WTC11 (cell line): ENCODE results near the gene ARHGAP26. TPM values are rescaled to one million over a fixed set of nuclear protein-coding genes. Genes with fewer than 3 reads are reported as not detected.
A peak's percentile ranks its signal among the peaks of the same experiment; 100 is the strongest.

Experiments
- ATAC-seq: fragments of 200-7000 bp; cut with Tn5 transposase; 2 replicates; pipeline ENCODE4 v1.10.0; 2021; ENCODE audit warnings: mild to moderate bottlenecking, moderate library complexity
- CTCF ChIA-PET: fragments of 300-600 bp; sonication (Branson Sonifier 250); formaldehyde crosslinking; loops from one replicate; lab custom pipeline; 2021; ENCODE audit warnings: antibody characterized with exemption; lab: Charles Lee
- POLR2A ChIA-PET: fragments of 350-600 bp; sonication (Branson Sonifier 250); formaldehyde crosslinking; loops from one replicate; lab custom pipeline; 2021; ENCODE audit warnings: antibody characterized with exemption; lab: Charles Lee
- DNase-seq: peaks from one replicate; pipeline ENCODE4 v3.0.0; 2021; ENCODE audit warnings: low spot score
- H3K27ac Mint-ChIP-seq: 2 replicates; pipeline ENCODE4 v1.8.0; 2021; ENCODE audit warnings: mixed read lengths
- H3K27me3 Mint-ChIP-seq: 2 replicates; pipeline ENCODE4 v1.8.0; 2021; ENCODE audit warnings: low read depth, mild to moderate bottlenecking, moderate library complexity, mixed read lengths
- H3K36me3 Mint-ChIP-seq: 2 replicates; pipeline ENCODE4 v1.8.0; 2021; ENCODE audit warnings: mixed read lengths
- H3K4me1 Mint-ChIP-seq: 2 replicates; pipeline ENCODE4 v1.8.0; 2022; ENCODE audit warnings: mixed read lengths
- H3K4me3 Mint-ChIP-seq: 2 replicates; pipeline ENCODE4 v1.8.0; 2021; ENCODE audit warnings: mild to moderate bottlenecking, moderate library complexity, mixed read lengths
- H3K9me3 Mint-ChIP-seq: 2 replicates; pipeline ENCODE4 v1.8.0; 2021; ENCODE audit warnings: mixed read lengths
- ATF2 ChIP-seq: sonication (generic); formaldehyde crosslinking; IDR thresholded peaks from 2 replicates; pipeline ENCODE4 v1.8.1; 2022; ENCODE audit warnings: low read depth, missing genetic modification reagents, borderline replicate concordance
- CREB1 ChIP-seq: sonication (generic); formaldehyde crosslinking; IDR thresholded peaks from 2 replicates; pipeline ENCODE4 v1.8.0; 2023; ENCODE audit warnings: mild to moderate bottlenecking, missing genetic modification reagents
- ELF4 ChIP-seq: sonication (generic); formaldehyde crosslinking; IDR thresholded peaks from 2 replicates; pipeline ENCODE4 v1.8.1; 2022; ENCODE audit warnings: low read depth, mild to moderate bottlenecking, moderate library complexity, missing genetic modification reagents
- HMGXB4 ChIP-seq: sonication (generic); formaldehyde crosslinking; IDR thresholded peaks from 2 replicates; pipeline ENCODE4 v1.8.1; 2023; ENCODE audit warnings: mild to moderate bottlenecking, moderate library complexity, missing genetic modification reagents
- IRF2 ChIP-seq: sonication (generic); formaldehyde crosslinking; IDR thresholded peaks from 2 replicates; pipeline ENCODE4 v1.8.0; 2022; ENCODE audit warnings: low read depth, missing genetic modification reagents, borderline replicate concordance
- NFATC4 ChIP-seq: fragments of 250-450 bp; sonication (Bioruptor Pico); IDR thresholded peaks from 2 replicates; pipeline ENCODE4 v1.9.0; 2021; ENCODE audit warnings: mild to moderate bottlenecking
- NFYB ChIP-seq: sonication (generic); formaldehyde crosslinking; conservative IDR thresholded peaks from 2 replicates; pipeline ENCODE4 v1.8.0; 2022; ENCODE audit warnings: low read depth, missing genetic modification reagents
- NR3C1 ChIP-seq: sonication (generic); formaldehyde crosslinking; conservative IDR thresholded peaks from 2 replicates; pipeline ENCODE4 v1.8.1; 2023; ENCODE audit warnings: low read depth, mild to moderate bottlenecking, missing genetic modification reagents
- RELA ChIP-seq: sonication (generic); formaldehyde crosslinking; IDR thresholded peaks from 2 replicates; pipeline ENCODE4 v1.8.1; 2022; ENCODE audit warnings: missing genetic modification reagents, mild to moderate bottlenecking, borderline replicate concordance
- SMAD3 ChIP-seq: sonication (generic); formaldehyde crosslinking; IDR thresholded peaks from 2 replicates; pipeline ENCODE4 v1.8.0; 2022; ENCODE audit warnings: missing genetic modification reagents, mild to moderate bottlenecking, borderline replicate concordance
- TEAD1 ChIP-seq: sonication (generic); formaldehyde crosslinking; IDR thresholded peaks from 2 replicates; pipeline ENCODE4 v1.8.0; 2022; ENCODE audit warnings: mild to moderate bottlenecking, missing genetic modification reagents
- ZNF121 ChIP-seq: sonication (generic); formaldehyde crosslinking; IDR thresholded peaks from 2 replicates; pipeline ENCODE4 v1.8.0; 2023; ENCODE audit warnings: missing genetic modification reagents
- ZNF138 ChIP-seq: sonication (generic); formaldehyde crosslinking; conservative IDR thresholded peaks from 2 replicates; pipeline ENCODE4 v1.8.1; 2022; ENCODE audit warnings: mild to moderate bottlenecking, moderate library complexity, missing genetic modification reagents
- ZNF219 ChIP-seq: sonication (generic); formaldehyde crosslinking; IDR thresholded peaks from 2 replicates; pipeline ENCODE4 v1.8.0; 2023; ENCODE audit warnings: missing genetic modification reagents, mild to moderate bottlenecking, borderline replicate concordance
- ZNF263 ChIP-seq: sonication (generic); formaldehyde crosslinking; IDR thresholded peaks from 2 replicates; pipeline ENCODE4 v1.8.1; 2022; ENCODE audit warnings: low read depth, mild to moderate bottlenecking, moderate library complexity, missing genetic modification reagents
- total RNA-seq: library from RNA; stranded (reverse); gene quantifications from 3 replicates; pipeline ENCODE4 v1.2.3, GENCODE V29; 2021
- TF ChIP-seq, protein P1 (sequence below): fragments of 250-450 bp; sonication (Bioruptor Pico); IDR thresholded peaks from 2 replicates; pipeline ENCODE4 v1.9.0; 2021; ENCODE audit warnings: mild to moderate bottlenecking
- TF ChIP-seq, protein P2 (sequence below): sonication (generic); formaldehyde crosslinking; IDR thresholded peaks from 2 replicates; pipeline ENCODE4 v1.8.0; 2023; ENCODE audit warnings: missing genetic modification reagents, mild to moderate bottlenecking, borderline replicate concordance
- TF ChIP-seq, protein P3 (sequence below): fragments of 200-600 bp; IDR thresholded peaks from 2 replicates; pipeline ENCODE4 v1.8.0; 2022; ENCODE audit warnings: antibody characterized with exemption

ARHGAP26 gene
- total RNA-seq, 1 experiment from 2014 or later = 22.3 TPM

DNA sequence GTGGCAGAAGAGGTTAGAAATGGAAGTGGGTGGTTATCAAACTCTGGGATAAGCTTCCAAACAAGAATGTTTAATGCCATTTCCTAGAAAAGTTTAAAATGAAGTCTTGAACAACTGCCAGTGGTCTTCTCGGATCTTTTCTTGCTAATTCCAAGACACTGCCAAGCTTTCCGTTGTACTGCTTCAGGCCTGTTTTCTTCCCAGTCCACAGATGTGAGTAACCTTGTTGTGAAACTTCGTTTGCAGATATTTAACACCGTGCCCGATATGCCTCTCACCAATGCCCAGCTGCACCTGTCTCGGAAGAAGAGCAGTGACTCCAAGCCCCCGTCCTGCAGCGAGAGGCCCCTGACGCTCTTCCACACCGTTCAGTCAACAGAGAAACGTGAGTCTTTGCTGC, 363.5 kb downstream of the ARHGAP26 start:
- no peak for TF ChIP-seq NFYB (CRISPR knock-in tag)
- no peak for TF ChIP-seq CREB1 (CRISPR knock-in tag)
- TF ChIP-seq ATF2 (CRISPR knock-in tag) = no peak
- TF ChIP-seq ELF4 (CRISPR knock-in tag) = no peak
- no peak for TF ChIP-seq ZNF121 (CRISPR knock-in tag)
- no peak for TF ChIP-seq NR3C1 (CRISPR knock-in tag)
- TF ChIP-seq RELA = no peak
- TF ChIP-seq, protein P1, sequence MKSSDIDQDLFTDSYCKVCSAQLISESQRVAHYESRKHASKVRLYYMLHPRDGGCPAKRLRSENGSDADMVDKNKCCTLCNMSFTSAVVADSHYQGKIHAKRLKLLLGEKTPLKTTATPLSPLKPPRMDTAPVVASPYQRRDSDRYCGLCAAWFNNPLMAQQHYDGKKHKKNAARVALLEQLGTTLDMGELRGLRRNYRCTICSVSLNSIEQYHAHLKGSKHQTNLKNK (CRISPR knock-in tag) = no peak
- TF ChIP-seq SMAD3 = no peak
- TF ChIP-seq ZNF138 (CRISPR knock-in tag) = no peak
- no peak for TF ChIP-seq NFATC4
- TF ChIP-seq ZNF219 (CRISPR knock-in tag) = no peak
- TF ChIP-seq, protein P2, sequence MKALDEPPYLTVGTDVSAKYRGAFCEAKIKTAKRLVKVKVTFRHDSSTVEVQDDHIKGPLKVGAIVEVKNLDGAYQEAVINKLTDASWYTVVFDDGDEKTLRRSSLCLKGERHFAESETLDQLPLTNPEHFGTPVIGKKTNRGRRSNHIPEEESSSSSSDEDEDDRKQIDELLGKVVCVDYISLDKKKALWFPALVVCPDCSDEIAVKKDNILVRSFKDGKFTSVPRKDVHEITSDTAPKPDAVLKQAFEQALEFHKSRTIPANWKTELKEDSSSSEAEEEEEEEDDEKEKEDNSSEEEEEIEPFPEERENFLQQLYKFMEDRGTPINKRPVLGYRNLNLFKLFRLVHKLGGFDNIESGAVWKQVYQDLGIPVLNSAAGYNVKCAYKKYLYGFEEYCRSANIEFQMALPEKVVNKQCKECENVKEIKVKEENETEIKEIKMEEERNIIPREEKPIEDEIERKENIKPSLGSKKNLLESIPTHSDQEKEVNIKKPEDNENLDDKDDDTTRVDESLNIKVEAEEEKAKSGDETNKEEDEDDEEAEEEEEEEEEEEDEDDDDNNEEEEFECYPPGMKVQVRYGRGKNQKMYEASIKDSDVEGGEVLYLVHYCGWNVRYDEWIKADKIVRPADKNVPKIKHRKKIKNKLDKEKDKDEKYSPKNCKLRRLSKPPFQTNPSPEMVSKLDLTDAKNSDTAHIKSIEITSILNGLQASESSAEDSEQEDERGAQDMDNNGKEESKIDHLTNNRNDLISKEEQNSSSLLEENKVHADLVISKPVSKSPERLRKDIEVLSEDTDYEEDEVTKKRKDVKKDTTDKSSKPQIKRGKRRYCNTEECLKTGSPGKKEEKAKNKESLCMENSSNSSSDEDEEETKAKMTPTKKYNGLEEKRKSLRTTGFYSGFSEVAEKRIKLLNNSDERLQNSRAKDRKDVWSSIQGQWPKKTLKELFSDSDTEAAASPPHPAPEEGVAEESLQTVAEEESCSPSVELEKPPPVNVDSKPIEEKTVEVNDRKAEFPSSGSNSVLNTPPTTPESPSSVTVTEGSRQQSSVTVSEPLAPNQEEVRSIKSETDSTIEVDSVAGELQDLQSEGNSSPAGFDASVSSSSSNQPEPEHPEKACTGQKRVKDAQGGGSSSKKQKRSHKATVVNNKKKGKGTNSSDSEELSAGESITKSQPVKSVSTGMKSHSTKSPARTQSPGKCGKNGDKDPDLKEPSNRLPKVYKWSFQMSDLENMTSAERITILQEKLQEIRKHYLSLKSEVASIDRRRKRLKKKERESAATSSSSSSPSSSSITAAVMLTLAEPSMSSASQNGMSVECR (CRISPR knock-in tag) = no peak
- TF ChIP-seq, protein P3, sequence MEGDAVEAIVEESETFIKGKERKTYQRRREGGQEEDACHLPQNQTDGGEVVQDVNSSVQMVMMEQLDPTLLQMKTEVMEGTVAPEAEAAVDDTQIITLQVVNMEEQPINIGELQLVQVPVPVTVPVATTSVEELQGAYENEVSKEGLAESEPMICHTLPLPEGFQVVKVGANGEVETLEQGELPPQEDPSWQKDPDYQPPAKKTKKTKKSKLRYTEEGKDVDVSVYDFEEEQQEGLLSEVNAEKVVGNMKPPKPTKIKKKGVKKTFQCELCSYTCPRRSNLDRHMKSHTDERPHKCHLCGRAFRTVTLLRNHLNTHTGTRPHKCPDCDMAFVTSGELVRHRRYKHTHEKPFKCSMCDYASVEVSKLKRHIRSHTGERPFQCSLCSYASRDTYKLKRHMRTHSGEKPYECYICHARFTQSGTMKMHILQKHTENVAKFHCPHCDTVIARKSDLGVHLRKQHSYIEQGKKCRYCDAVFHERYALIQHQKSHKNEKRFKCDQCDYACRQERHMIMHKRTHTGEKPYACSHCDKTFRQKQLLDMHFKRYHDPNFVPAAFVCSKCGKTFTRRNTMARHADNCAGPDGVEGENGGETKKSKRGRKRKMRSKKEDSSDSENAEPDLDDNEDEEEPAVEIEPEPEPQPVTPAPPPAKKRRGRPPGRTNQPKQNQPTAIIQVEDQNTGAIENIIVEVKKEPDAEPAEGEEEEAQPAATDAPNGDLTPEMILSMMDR = no peak
- no peak for TF ChIP-seq HMGXB4 (CRISPR knock-in tag)
- Mint-ChIP-seq H3K36me3 (no peaks in the 10 kb centered on the region), H3K27me3 (no peaks in the 10 kb centered on the region), H3K27ac (peak overlapping the region; percentile 42; the same call in 1 of the 2 replicates), H3K4me3 (no peak overlapping the region), H3K4me1 (no peaks in the 10 kb centered on the region; the same call in 1 of the 2 replicates), H3K9me3 (no peaks in the 10 kb centered on the region)
- DNase-seq (no peak), ATAC-seq (no peak)
- POLR2A ChIA-PET = no interaction called here
- CTCF ChIA-PET = no interaction called here

DNA sequence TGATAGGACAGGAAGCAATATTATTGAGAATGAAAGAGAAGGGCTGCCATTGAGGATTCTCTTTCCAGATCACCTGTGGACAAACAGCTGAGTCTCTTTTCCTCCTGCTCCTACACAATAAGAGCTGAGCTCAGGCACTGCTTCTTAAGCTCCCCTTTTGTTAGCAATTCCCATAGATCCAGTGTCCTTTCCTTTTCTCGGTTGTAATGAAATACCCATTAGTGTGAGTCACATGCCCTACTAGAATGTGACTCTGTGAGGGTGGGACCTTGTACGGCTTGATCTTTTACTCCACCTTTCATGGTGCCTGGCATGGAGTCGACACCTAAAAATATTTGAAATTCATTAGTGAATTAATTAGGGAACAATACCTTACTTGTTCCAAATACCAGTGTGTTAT, 364.1 kb downstream of the ARHGAP26 start:
- no peaks in the 10 kb centered on the region; the same call in 1 of the 2 replicates for H3K4me1 Mint-ChIP-seq
- no peak for ATAC-seq
- H3K4me3 Mint-ChIP-seq = no peak overlapping the region
- no peaks in the 10 kb centered on the region for H3K9me3 Mint-ChIP-seq
- CTCF ChIA-PET = no interaction called here
- no peak for DNase-seq
- H3K36me3 Mint-ChIP-seq = no peaks in the 10 kb centered on the region
- H3K27me3 Mint-ChIP-seq = no peaks in the 10 kb centered on the region
- no peak for TF ChIP-seq ZNF263 (CRISPR knock-in tag)
- TF ChIP-seq IRF2 (CRISPR knock-in tag) = no peak
- TF ChIP-seq TEAD1 (CRISPR knock-in tag) = no peak
- H3K27ac Mint-ChIP-seq = peak overlapping the region; percentile 42; the same call in 1 of the 2 replicates
- POLR2A ChIA-PET = no interaction called here
